PC-3 (cell line): ENCODE results near the gene IGF2BP2. TPM values are rescaled to one million over a fixed set of nuclear protein-coding genes. Genes with fewer than 3 reads are reported as not detected.

Experiments used
- ATAC-seq: fragments of 200-7000 bp; cut with Tn5 transposase; 2 replicates; pipeline ENCODE4 v1.9.1; 2020; ENCODE audit warnings: mild to moderate bottlenecking, moderate library complexity
- Bru-seq: library from RNA; stranded (reverse); fragments of 400-500 nt; gene quantifications from one replicate; lab custom pipeline; 2021; lab: Mats Ljungman, UMichigan
- BruChase-seq, 2 experiments: library from RNA; stranded (reverse); fragments of 400-500 nt; gene quantifications; one replicate each; lab custom pipeline; 2021; lab: Mats Ljungman, UMichigan
- BruUV-seq: library from RNA; stranded (reverse); fragments of 400-500 nt; replicated peaks from 2 replicates; lab custom pipeline; 2021; lab: Mats Ljungman, UMichigan
- CTCF ChIA-PET: fragments of 300-600 bp; sonication (Branson Sonifier 250); formaldehyde crosslinking; loops from one replicate; lab custom pipeline; 2022; ENCODE audit warnings: antibody characterized with exemption; lab: Charles Lee
- POLR2A ChIA-PET: fragments of 300-600 bp; sonication (Branson Sonifier 250); formaldehyde crosslinking; loops from one replicate; lab custom pipeline; 2022; ENCODE audit warnings: antibody characterized with exemption; ENCODE audit not compliant: unreplicated experiment; lab: Charles Lee
- DNase-seq: peaks from one replicate; pipeline ENCODE4 v3.0.0-alpha.2; 2015
- H2AFZ ChIP-seq: fragments of 300-600 bp; sonication (generic); 2 replicates; pipeline ENCODE4 v1.6.0; 2016; ENCODE audit warnings: antibody characterized with exemption, low read length
- H3F3A ChIP-seq: fragments of 300-600 bp; sonication (generic); one replicate; pipeline ENCODE4 v1.6.0; 2017; ENCODE audit warnings: antibody characterized with exemption, low read length, control low read depth, mild to moderate bottlenecking; ENCODE audit not compliant: unreplicated experiment
- H3K27ac ChIP-seq: fragments of 300-600 bp; sonication (generic); 2 replicates; pipeline ENCODE4 v1.5.1; 2016; ENCODE audit warnings: mild to moderate bottlenecking, low read length
- H3K27me3 ChIP-seq: fragments of 300-600 bp; sonication (generic); 2 replicates; pipeline ENCODE4 v1.6.1; 2016; ENCODE audit warnings: low read length, mixed read lengths
- H3K36me3 ChIP-seq: fragments of 300-600 bp; sonication (generic); 2 replicates; pipeline ENCODE4 v1.6.1; 2016; ENCODE audit warnings: low read depth, mixed run types, low read length, mixed read lengths
- H3K4me1 ChIP-seq: fragments of 300-600 bp; sonication (generic); 2 replicates; pipeline ENCODE4 v1.5.1; 2016; ENCODE audit warnings: low read length; ENCODE audit not compliant: insufficient read depth
- H3K4me2 ChIP-seq: fragments of 300-600 bp; sonication (generic); 2 replicates; pipeline ENCODE4 v1.6.0; 2016; ENCODE audit warnings: low read length
- H3K4me3 ChIP-seq: fragments of 300-600 bp; sonication (generic); 2 replicates; pipeline ENCODE4 v1.5.1; 2016; ENCODE audit warnings: mild to moderate bottlenecking, low read length, mixed read lengths
- H3K79me2 ChIP-seq: fragments of 300-600 bp; sonication (generic); 2 replicates; pipeline ENCODE4 v1.6.1; 2017; ENCODE audit warnings: low read length, mixed read lengths
- H3K9ac ChIP-seq: fragments of 300-600 bp; sonication (generic); 2 replicates; pipeline ENCODE4 v1.6.0; 2016; ENCODE audit warnings: mild to moderate bottlenecking, low read length
- H3K9me2 ChIP-seq: fragments of 300-600 bp; sonication (generic); replicated peaks from 2 replicates; pipeline ENCODE4 v1.6.1; 2016; ENCODE audit warnings: mixed run types, low read length, mixed read lengths
- H3K9me3 ChIP-seq: fragments of 300-600 bp; sonication (generic); 2 replicates; pipeline ENCODE4 v1.6.1; 2016; ENCODE audit warnings: low read length, mixed read lengths
- H4K20me1 ChIP-seq: fragments of 300-600 bp; sonication (generic); 2 replicates; pipeline ENCODE4 v1.6.1; 2016; ENCODE audit warnings: low read length, mixed read lengths
- EZH2 ChIP-seq: fragments of 300-600 bp; sonication (generic); IDR thresholded peaks from one replicate; pipeline ENCODE4 v1.6.1; 2017; ENCODE audit warnings: antibody characterized with exemption, mild to moderate bottlenecking, low read length; ENCODE audit not compliant: unreplicated experiment
- EZH2phosphoT487 ChIP-seq: fragments of 300-600 bp; sonication (generic); IDR thresholded peaks from 2 replicates; pipeline ENCODE4 v1.6.1; 2018; ENCODE audit warnings: mild to moderate bottlenecking, antibody characterized with exemption, low read length, borderline replicate concordance
- intact Hi-C: fragments of 100-400 bp; cut with micrococcal nuclease; formaldehyde crosslinking; loops from 2 replicates; pipeline ENCODE4 v1.9.0; 2023
- long read RNA-seq: library from polyadenylated mRNA; unstranded; transcript quantifications from one replicate; pipeline ENCODE4 v2.0.0, GENCODE V29; 2021; ENCODE audit not compliant: unreplicated experiment
- total RNA-seq: library from RNA; depleted of rRNA; stranded (reverse); fragments of >200 nt; gene quantifications from 2 replicates; pipeline ENCODE4 v1.2.3, GENCODE V29; 2014; rRNA removed
- TF ChIP-seq, protein P1 (sequence below): fragments of 300-600 bp; sonication (generic); conservative IDR thresholded peaks from 2 replicates; pipeline ENCODE4 v1.5.1; 2017; ENCODE audit warnings: antibody characterized with exemption, low read depth, mild to moderate bottlenecking, low read length

The IGF2BP2 gene
- total RNA-seq: 81.2 and 105 TPM in 2 replicates
- percentile 98 among the genes with signal in this experiment for Bru-seq, nascent RNA
- percentile 92 among the genes with signal in this experiment for BruChase-seq, experiment 1, labeled RNA remaining after a 6-hour chase
- BruChase-seq, experiment 2, labeled RNA remaining after a 2-hour chase: percentile 97 among the genes with signal in this experiment
- long read RNA-seq, transcript IGF2BP2-202 (16 exons, 3,688 nt): major isoform, 26 of 182 reads
- long read RNA-seq, transcript IGF2BP2-201 (15 exons, 3,291 nt): minor isoform, 16 of 182 reads
- long read RNA-seq, partial matches to known transcripts: 58 of 182 reads
- long read RNA-seq, other reads (novel, unspliced or antisense): 79 of 182 reads

DNA sequence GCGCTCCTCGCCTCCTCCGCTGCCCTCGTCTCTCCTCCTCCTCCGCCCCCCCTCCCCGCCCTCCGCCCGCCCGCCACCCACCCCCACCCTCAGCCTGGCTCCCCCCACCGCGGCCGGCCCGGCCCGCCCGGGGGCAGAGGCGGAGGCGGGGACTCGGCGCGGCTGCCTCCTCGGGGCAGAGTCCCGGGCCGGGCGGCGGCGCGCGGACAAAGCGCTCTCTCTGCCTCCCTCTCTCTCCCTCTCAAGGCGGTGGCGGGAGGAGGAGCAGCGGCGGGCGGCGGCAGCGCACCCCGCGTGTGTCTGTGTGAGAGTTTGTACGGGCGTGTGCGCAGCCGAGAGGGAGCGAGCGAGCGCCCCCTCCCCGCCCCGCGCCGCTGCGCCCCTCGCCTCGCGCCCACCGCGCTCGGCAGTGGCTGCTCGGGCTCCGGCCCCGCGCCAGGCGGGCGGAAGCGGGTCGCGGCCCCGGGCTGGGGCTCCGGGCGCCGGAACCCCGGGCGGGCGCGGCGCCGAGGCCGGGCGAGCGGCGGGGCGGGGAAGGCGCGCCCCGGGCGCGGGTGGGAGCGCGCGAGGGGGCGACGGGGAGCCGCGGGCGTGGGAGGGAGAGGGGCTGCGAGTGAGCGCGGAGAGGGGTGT is at the start of gene IGF2BP2:
IGF2BP2 (minus strand) TSS at position 37 of the 633 bp plus-strand sequence. CDS start 82 bp downstream, outside the sequence.
- Histone ChIP-seq H3K9ac (peak within 1 kb of the TSS; percentile 92), H3K9me3 (no peaks in the 10 kb centered on the region), H3K4me2 (peak within 1 kb of the TSS; percentile 93), H3K79me2 (peaks cover 69% of the 10 kb centered on the region), H3K9me2 (no peaks in the 10 kb centered on the region), H3F3A (peaks cover 16% of the 10 kb centered on the region), H3K27ac (peak within 1 kb of the TSS; percentile 83), H2AFZ (peak within 1 kb of the TSS; percentile 55), H3K27me3 (no peaks in the 10 kb centered on the region), H3K36me3 (peaks cover 12% of the 10 kb centered on the region; the same call in 1 of the 2 replicates), H4K20me1 (peaks cover 9% of the 10 kb centered on the region), H3K4me3 (peak within 1 kb of the TSS; percentile 85), H3K4me1 (peaks cover 25% of the 10 kb centered on the region)
- ChIA-PET POLR2A (interaction anchor here (0.6 kb wide), 2 partner anchors 17 to 56 kb away, joined by 5 to 20 read pairs; no protein-coding TSS in a partner anchor), CTCF (no interaction called here)
- BruUV-seq: no TSS peak
- intact Hi-C loops: loop anchor here (2.0 kb wide), 1 partner anchor 110 kb away; no protein-coding TSS in a partner anchor
- TF ChIP-seq EZH2phosphoT487: no peak
- TF ChIP-seq EZH2: no peak
- TF ChIP-seq, protein P1, sequence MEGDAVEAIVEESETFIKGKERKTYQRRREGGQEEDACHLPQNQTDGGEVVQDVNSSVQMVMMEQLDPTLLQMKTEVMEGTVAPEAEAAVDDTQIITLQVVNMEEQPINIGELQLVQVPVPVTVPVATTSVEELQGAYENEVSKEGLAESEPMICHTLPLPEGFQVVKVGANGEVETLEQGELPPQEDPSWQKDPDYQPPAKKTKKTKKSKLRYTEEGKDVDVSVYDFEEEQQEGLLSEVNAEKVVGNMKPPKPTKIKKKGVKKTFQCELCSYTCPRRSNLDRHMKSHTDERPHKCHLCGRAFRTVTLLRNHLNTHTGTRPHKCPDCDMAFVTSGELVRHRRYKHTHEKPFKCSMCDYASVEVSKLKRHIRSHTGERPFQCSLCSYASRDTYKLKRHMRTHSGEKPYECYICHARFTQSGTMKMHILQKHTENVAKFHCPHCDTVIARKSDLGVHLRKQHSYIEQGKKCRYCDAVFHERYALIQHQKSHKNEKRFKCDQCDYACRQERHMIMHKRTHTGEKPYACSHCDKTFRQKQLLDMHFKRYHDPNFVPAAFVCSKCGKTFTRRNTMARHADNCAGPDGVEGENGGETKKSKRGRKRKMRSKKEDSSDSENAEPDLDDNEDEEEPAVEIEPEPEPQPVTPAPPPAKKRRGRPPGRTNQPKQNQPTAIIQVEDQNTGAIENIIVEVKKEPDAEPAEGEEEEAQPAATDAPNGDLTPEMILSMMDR: no peak
- DNase-seq (peak; percentile 81), ATAC-seq (peak; percentile 68)

DNA sequence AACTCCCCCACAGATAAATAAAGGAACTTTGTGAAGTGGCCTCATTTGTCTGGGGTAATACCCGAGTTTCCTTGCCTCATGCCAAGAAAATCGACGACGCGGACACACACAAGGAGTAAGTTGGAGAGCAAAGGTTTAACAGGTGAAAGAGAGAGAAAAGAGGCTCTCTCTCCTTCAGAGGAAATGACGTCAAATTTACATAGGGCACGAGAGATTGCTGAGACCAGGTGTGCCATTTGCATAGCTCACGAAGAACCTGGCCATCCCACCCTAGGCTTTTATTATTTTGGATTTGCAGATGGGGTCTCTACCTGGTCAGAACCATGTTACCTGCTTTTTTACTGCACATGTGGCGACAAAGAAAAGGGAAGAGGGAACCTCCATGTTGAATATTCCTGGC is 49.3 kb upstream of the IGF2BP2 start:
- ChIA-PET CTCF (no interaction called here), POLR2A (no interaction called here)
- H3K4me2 ChIP-seq: no peak overlapping the region
- H3K9ac ChIP-seq: no peak overlapping the region
- H3F3A ChIP-seq: no peaks in the 10 kb centered on the region
- H3K79me2 ChIP-seq: no peaks in the 10 kb centered on the region
- H3K36me3 ChIP-seq: no peaks in the 10 kb centered on the region
- no peak for ATAC-seq
- H3K9me3 ChIP-seq: no peaks in the 10 kb centered on the region
- intact Hi-C loops: no loop called here
- H2AFZ ChIP-seq: no peak overlapping the region
- H3K4me3 ChIP-seq: no peak overlapping the region
- H3K4me1 ChIP-seq: peaks cover 7% of the 10 kb centered on the region; the same call in 1 of the 2 replicates
- TF ChIP-seq EZH2phosphoT487: no peak
- no peak for TF ChIP-seq EZH2
- TF ChIP-seq, protein P1: no peak
- H3K27me3 ChIP-seq: no peaks in the 10 kb centered on the region
- H4K20me1 ChIP-seq: no peaks in the 10 kb centered on the region
- no peaks in the 10 kb centered on the region for H3K9me2 ChIP-seq
- DNase-seq: no peak
- H3K27ac ChIP-seq: no peak overlapping the region
- BruUV-seq: no TSS peak
